ENCODE data around the gene SYNPR.

The SYNPR gene

GRCh38 chr3:63523100-63523499, 245.0 kb downstream of the SYNPR start:
- in situ Hi-C loops (cut with HindIII; ENCODE audit: low sequenced_read_pairs): no loop called here

- in situ Hi-C loops (cut with HindIII; ENCODE audit: low sequenced_read_pairs): no loop called here
These were observed 250.4 kb downstream of the SYNPR start for GRCh38 chr3:63528325-63529000.

GRCh38 chr3:63532521-63532920, 254.4 kb downstream of the SYNPR start:
- in situ Hi-C loops (cut with HindIII; ENCODE audit: low sequenced_read_pairs): no loop called here

GRCh38 chr3:63538919-63539318, 260.8 kb downstream of the SYNPR start:
- in situ Hi-C loops (cut with HindIII; ENCODE audit: low sequenced_read_pairs): no loop called here

DNA sequence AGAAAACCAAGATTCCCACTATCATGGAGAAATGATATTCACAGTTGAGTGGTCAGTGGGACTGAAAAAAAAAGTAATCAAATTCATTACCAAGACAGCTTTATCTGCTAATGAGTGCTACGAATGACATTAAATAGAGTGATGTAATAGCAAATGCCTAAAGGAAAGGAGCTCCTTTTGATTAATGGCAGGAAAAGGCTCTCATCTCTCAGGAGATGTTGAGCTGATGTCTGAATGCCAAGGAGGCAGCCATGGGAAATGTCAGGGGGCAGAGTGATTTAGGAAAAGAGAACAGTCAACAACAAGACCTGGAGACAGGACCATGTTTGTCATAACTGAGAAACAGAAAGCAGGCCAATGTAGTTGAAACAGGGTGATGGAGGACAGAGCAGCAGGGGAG, 277.7 kb downstream of the SYNPR start:
- in situ Hi-C loops (cut with HindIII; ENCODE audit: low sequenced_read_pairs): no loop called here

DNA sequence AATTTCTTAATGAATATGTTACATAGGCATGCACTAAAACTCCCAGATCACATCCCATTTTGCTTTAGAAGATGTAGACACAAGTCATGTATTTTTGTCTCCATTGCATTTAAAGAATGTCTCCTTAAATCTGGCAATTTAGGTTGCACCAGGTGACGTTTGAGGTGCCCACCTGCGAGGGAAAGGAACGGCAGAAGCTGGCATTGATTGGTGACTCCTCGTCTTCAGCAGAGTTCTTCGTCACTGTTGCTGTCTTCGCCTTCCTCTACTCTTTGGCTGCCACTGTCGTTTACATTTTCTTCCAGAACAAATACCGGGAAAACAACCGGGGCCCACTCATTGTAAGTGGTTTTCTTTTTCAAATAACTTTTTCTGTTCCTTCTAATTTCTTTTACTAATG, 278.3 kb downstream of the SYNPR start:
- in situ Hi-C loops (cut with HindIII; ENCODE audit: low sequenced_read_pairs): no loop called here

GRCh38 chr3:63557912-63558311, 279.8 kb downstream of the SYNPR start:
- in situ Hi-C loops (cut with HindIII; ENCODE audit: low sequenced_read_pairs): no loop called here

DNA sequence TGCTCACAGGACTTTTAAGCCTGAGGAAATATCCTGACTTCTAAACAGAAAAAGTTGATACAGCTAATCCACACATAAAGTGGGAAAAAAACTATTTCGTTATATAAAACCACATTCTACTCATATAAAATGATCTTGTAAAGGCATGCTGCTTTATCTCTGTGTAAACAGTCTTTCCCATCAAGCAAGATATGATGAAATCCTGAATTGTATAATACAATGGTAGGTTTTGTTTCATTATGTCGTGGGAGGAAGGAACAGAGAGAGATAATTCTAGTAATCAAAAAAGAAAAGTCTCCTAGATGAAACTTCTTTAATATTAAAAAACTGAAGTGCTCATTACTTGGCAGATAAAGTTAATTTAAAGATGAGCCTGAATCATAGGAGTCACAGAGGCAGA, 281.8 kb downstream of the SYNPR start:
- in situ Hi-C loops (cut with HindIII; ENCODE audit: low sequenced_read_pairs): no loop called here

- in situ Hi-C loops (cut with HindIII; ENCODE audit: low sequenced_read_pairs): no loop called here
These were observed 283.8 kb downstream of the SYNPR start for GRCh38 chr3:63561879-63562278.

DNA sequence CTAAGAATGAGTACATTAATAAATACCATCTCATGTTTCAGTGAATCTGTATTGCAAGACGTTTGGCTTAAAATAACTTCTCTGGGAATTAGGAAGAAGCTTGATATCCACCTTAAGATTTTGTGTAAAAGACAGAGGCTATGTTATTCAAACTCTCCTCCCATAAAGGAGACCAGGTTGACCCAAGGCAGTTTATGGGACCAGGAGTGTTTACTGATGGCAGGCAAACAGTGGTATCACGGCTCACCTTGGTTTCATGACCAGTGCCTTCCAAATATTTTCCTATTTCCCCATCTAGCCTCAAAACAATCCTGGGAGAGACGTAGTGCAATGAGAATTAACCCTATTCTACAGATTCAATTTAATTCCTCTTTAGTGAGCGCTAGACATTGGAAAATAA, 284.2 kb downstream of the SYNPR start:
- in situ Hi-C loops (cut with HindIII; ENCODE audit: low sequenced_read_pairs): no loop called here

DNA sequence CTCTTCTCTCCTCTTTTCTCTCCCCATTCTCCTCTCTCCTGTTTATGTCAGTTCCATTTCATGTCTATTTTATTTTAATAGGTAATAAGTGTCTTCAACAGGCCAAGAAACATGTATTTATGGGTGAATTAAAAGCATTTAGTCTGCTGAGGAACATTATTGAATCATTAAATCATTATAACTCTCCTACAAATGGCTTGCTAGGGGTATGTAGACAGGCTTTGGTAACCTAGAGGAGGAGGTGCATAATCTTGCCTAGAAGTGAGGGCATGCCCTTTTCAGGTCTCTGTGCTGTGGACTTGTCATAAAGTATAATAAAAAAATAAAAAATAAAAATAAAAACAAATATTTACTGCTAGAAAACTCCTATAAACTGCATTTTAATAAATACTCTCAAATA, 285.5 kb downstream of the SYNPR start:
- in situ Hi-C loops (cut with HindIII; ENCODE audit: low sequenced_read_pairs): no loop called here

DNA sequence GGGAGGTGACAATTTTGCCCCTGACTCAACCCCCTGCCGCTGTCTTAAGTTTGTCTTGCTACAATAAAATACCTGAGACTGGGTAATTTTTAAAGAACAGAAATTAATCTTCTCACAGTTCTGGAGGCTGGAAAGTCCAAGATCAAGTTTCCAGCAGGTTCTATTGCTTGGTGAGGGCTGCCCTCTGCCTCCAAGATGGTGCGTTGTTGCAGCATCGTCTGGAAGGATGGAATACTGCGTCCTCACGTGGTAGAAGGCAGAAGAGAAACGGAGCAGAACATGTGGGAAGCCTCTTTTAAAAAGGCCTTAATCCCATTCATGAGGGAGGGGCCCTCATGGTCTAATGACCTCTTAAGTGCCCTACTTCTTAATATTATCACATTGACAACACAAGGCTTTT, 287.1 kb downstream of the SYNPR start:
- in situ Hi-C loops (cut with HindIII; ENCODE audit: low sequenced_read_pairs): no loop called here

GRCh38 chr3:63571682-63572081, 293.6 kb downstream of the SYNPR start:
- in situ Hi-C loops (cut with HindIII; ENCODE audit: low sequenced_read_pairs): no loop called here

DNA sequence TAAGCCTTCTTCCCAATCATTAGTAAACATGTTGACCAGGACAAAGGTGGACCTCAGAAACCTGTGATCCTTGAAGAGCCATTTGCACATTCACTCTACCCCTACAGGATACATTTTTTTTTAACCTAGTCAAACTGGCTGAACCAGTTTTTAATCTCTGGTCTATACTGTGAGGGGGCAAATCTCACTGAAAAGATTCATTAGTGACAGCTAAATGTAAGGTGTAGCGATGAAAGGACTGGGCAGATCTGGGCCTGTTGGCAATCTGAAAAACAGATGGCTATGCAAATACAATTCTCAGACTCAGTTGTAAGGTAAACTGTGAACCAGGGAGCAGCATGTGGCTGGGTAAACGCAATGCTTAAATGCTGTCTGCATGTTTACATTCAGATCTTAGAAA, 298.7 kb downstream of the SYNPR start:
- in situ Hi-C loops (cut with HindIII; ENCODE audit: low sequenced_read_pairs): no loop called here

GRCh38 chr3:63578858-63579257, 300.8 kb downstream of the SYNPR start:
- in situ Hi-C loops (cut with HindIII; ENCODE audit: low sequenced_read_pairs): no loop called here

DNA sequence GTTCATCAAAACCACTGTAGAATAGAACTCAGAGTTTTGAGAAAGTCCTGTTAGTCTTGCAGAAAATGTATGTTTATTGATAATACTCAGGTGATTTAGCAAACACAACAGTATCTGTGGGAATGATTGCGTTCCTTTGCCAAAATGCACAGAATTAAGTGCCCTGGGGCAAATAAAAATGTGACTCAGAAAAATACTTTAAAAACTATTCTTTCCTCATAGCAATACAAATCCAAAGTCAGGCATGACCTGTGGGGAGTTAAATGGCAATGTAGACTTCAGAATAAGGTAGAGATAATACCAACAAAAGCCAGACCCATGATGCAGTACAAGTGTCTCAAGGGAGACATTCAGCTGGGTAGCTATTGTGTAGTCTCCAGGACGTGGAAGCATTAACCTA, 302.0 kb downstream of the SYNPR start:
- in situ Hi-C loops (cut with HindIII; ENCODE audit: low sequenced_read_pairs): no loop called here

DNA sequence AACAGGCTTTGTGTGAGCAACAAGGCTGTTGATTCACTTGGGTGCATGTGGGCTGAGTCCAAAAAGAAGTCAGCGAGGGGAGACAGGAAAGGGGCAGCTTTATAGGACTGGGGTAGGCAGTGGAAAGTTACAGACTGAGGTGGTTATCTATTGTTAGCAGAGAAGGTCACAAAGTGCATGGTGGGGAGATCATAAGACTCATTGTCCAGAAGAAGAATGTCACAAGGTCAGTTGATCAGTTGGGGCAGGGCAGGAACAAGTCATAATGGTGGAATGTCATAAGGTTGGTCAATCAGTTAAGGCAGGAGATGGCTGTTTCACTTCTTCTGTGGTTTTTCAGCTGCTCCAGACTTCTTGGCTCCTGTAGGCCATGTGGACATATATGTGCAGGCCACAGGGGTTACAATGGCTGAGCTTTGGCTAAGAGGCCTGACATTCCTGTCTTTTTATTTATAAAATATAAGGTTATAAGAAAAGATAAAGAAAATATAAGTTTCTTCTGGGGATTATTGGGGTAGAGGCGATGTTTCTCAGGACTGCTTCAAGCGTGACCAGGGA, 304.9 kb downstream of the SYNPR start:
- in situ Hi-C loops (cut with HindIII; ENCODE audit: low sequenced_read_pairs): no loop called here

DNA sequence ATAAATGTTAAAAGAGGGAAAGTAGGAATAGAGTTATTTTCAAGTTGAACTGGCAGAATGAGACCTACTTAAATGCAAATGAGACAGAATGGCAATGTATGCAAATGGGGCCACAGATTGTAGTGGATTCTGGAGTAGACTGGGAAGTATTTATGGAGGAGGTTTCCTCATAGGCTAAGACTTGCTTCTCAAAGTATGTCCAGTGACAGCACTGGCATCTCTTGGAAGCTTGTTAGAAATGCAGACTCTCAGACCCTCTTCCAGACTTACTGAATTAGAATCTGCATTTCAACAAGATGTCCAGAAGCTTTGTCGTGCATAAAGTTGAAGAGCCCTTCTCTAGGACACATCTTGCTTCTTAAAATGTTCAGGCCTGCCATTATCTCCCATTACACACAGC, 306.6 kb downstream of the SYNPR start:
- in situ Hi-C loops (cut with HindIII; ENCODE audit: low sequenced_read_pairs): no loop called here

GRCh38 chr3:63585927-63586326, 307.8 kb downstream of the SYNPR start:
- in situ Hi-C loops (cut with HindIII; ENCODE audit: low sequenced_read_pairs): no loop called here

- in situ Hi-C loops (cut with HindIII; ENCODE audit: low sequenced_read_pairs): no loop called here
These were observed 310.8 kb downstream of the SYNPR start for GRCh38 chr3:63588895-63589294.

- in situ Hi-C loops (cut with HindIII; ENCODE audit: low sequenced_read_pairs): no loop called here
These were observed 315.7 kb downstream of the SYNPR start for GRCh38 chr3:63593779-63594178.

DNA sequence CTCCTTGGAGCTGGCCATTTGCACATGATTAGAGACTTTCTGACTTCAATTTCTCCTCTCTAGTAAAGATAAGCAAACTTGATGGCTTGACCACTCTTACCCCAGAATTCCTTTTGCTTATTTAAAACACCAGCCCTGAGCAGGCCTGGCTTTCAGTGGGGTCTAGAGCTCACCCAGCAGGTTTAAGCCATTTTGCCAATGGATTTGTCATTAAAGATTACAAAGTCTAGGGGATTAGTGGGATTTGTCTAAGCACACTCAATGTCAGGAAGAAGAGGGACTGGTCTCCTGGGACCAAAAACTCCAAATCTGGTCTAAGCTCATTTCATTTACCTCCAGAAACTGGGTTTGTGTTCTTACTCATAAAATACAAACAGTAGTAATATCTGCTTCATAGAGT, 317.1 kb downstream of the SYNPR start:
- in situ Hi-C loops (cut with HindIII; ENCODE audit: low sequenced_read_pairs): no loop called here

- in situ Hi-C loops (cut with HindIII; ENCODE audit: low sequenced_read_pairs): no loop called here
These were observed 318.9 kb downstream of the SYNPR start for GRCh38 chr3:63597019-63597418.
